GM12891 (cell line): ENCODE data around the gene KRTAP10-9.

ENCODE experiments used
- PAX5 ChIP-seq: IDR thresholded peaks from 2 replicates; pipeline ENCODE4 v1.6.1; 2011; ENCODE audit warnings: low read length, moderate library complexity, mild to moderate bottlenecking; ENCODE audit not compliant: insufficient read depth, severe bottlenecking
- POLR2A ChIP-seq: IDR thresholded peaks from 2 replicates; pipeline ENCODE4 v1.6.1; 2011; ENCODE audit warnings: low read depth, low read length, control low read depth
- POLR2AphosphoS5 ChIP-seq: IDR thresholded peaks from 2 replicates; pipeline ENCODE4 v1.6.1; 2011; ENCODE audit warnings: low read depth, low read length, control low read depth
- POU2F2 ChIP-seq: IDR thresholded peaks from 2 replicates; pipeline ENCODE4 v1.6.1; 2011; ENCODE audit warnings: low read depth, mild to moderate bottlenecking, control low read depth, low read length, moderate library complexity
- SPI1 ChIP-seq: IDR thresholded peaks from 2 replicates; pipeline ENCODE4 v1.6.1; 2011; ENCODE audit warnings: low read depth, low read length, control low read depth
- TAF1 ChIP-seq: IDR thresholded peaks from 2 replicates; pipeline ENCODE4 v1.6.1; 2011; ENCODE audit warnings: low read depth, low read length, control low read depth

GRCh38 chr21:44594406-44594916 lies 32.4 kb upstream of the KRTAP10-9 start:
- no peak for TF ChIP-seq POLR2A
- TF ChIP-seq TAF1, result no peak
- no peak for TF ChIP-seq SPI1
- TF ChIP-seq POLR2AphosphoS5, result no peak
- TF ChIP-seq PAX5, result no peak
- TF ChIP-seq POU2F2, result no peak
